ENCODE measurements around the gene UQCC2.

The UQCC2 gene

DNA sequence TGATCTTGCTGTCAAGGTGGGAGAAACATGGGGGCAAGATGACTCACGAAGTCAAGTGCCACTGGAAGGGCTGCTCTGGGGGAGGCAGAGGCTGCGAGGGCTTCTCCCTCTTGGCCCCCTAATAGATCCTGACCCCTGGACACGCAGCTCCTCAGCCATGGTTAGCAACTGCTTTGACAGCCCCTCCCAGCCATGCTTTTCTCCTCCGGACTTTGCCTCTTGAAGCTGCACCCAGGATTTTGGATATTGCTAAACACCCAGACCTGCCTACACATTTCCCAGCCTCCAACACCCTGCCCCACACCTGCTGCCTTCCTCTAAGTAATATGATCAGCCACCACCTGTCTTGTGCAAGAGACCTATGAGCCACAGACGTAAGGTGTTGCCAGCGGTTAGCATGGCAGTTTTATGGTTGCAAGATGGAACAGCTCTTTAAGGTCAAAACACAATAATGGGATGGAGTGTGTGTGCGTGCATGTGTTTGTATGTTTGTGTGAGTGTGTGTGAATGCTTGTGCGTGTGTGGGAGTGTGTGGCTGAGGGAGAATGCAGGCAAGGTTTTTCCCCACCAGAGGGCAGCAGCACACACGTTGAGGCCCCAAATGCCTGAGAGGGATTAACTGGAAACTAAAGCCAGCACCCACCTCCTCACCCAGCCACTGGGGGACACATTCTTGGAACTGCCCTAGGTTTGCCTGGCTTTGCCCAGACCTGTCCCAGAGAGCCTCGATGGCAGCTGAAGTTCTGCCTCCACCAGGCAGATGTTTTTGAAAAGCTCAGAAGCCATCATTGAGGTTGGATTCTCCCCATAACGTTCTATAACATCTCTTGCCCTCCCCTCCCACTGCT lies 32.7 kb upstream of the UQCC2 start:
- peak; percentile 61 for DNase-seq

DNA sequence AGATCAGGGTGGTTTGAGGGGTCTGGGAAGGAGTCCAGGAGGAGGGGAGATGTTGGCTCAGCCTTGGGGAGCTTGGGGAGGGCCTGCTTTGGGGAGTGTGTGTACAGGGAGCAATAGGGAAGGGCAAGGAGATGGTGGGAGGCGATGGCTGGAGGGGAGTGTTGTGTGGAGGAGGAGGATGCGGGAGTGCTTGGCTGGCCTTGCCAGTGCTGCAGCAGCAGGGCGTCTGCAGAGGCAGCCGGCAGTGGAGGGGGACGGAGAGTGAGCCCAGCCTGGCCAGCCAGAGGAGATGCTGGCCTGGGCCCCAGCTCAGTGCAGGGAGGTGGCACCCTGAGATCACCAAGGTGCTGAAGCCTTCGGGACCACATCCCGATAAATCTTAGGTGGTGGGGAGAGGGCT lies 31.3 kb upstream of the UQCC2 start:
- DNase-seq = no peak

DNA sequence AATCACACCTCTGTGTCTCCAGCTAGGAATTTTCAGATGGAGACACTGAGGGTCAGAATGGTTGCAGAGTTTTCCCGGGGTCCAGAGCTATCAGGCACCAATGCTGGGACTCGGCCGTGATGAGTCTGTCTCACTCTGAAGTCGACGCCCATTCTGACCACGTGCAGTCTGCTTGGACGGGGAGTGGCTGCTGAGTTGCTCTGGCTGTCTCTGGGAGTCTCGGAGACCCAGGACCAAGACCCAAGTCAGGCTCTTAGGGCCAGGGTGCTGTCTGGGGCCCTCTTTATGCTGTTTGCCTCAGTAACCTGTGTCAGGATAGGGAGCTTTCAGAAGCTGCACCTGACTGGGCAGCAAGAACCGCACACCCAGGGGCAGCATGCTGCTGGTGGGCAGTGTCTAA lies 30.6 kb upstream of the UQCC2 start:
- DNase-seq = no peak

DNA sequence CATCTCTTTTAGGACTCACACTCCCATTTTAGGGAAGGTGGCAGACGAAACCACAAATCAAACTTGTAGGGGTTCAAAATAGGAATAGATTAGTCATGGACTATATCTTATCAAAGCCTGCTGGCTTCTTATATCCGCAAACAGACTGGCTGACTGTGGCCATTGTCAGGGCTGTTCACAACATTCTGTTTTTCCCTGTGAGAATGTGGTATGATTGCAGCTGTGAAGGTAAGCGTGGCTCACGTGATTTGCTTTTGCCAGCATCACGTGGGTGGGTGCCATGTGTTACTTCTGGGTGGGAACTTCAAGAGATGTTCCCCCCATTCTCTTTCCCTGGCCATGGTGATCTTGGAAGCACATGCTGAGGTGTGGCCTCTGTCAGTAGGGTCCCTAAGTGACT lies 29.3 kb upstream of the UQCC2 start:
- DNase-seq = no peak

DNA sequence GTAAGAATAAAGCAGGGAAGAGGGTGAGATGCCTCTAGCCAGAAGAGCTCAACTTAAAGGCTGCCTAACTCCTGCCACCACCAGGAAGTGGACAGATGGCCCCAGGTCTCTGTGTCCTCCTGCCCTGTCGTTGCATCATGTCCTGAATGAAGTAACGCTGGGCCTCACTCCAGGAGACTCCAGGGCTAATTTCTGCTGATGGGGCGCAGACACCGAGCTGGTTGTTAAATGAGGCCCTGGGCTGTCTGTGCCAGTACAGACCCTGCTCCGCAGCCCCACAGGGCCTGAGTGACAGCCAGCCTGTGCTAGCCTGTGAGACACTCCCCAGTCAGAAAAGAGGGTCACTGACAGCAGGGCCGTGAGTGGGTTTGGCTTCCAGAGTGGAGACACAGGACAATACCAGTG lies 28.7 kb upstream of the UQCC2 start:
- DNase-seq = no peak

DNA sequence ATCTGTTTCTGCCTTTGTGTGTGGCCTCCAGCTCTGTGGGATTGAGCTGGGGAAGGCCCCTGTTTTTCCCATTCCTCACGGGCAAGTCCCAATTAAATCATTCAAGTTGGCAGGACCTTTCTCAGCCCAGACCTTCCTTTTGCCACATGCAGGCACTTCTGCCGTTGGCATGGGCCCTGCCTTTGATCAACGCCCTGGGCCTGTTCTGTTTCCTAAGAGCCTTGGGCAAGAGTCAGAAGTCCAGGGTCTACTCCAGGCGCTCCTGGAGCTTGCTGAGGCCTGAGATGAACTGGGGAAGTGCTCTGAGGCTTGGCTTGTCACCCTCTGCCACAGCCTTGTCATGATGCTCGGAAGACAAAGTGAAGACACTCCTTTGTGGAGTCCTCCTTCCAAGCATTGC lies 28.1 kb upstream of the UQCC2 start:
- DNase-seq = no peak

DNA sequence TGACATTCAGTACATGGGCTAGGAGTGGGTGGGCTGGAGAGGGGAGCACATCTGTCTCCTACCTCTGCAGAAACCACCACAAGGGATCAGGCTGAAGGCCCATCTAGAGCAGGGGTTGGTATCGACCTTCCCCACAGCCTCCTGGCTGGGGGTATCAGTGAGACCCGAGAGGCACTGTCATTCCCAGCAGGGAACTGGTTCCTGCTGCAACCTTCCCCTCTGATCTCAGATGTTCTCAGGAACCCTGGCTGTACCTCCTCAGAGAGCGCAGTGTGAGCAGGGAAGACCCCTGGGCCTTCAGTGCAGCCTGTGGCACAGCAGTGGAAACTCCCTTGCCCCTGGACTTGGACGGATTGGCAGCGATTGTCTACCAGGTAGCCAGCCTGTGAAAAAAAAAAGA lies 27.4 kb upstream of the UQCC2 start:
- DNase-seq = no peak

DNA sequence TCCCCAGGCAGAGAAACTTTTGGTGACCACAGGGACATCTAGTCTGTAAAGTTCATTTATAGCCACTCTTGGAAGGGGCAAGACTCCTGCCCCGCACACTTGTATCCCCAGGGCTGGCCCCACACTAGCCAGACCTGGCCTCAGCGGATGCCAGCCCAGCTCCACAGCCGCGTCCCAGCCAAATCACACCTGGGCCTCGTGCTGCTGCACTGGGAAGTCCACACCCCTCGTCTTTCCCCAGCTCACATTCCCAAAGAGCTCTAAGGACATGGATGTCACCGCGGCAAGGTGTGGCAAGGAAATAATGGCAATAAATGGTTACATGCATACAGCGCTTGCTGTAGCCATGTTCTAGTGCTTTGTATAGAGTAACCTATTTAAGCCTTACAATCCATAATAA lies 26.7 kb upstream of the UQCC2 start:
- DNase-seq = no peak

DNA sequence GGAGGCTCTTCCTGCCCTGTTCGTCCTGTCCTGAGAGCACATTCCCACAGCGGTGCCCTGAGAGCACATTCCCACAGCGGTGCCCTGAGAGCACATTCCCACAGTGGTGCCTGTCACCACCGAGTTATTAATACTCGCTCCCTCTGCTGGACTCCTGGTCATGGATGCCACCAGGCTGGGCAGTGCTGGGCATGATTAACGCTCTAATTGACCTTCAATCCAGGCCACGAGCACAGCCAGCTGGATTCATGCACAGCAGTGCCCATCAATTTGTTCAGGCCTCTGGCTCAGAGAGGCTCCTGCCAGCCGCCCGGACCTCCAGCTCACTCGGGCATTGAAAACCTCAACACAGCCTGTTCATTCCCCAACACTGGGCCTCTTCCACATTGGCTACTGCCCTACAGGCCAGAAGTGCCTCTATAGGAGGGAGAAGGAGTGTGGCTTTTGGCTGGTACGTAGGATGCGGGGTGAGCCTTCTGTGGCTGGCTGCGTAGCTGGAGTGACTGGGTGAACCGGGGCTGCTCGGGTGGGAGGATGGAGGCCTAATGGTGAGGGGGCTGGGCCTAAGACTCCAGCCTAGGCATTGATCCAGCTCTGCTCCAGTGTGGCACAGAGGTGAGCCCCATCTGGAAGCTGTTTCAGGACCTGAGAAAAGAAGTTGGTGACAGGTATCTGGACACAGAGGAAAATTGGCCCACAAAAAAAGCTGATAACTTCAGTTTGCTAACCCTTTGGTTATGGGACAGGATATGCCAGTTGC lies 25.9 kb upstream of the UQCC2 start:
- no peak for DNase-seq

DNA sequence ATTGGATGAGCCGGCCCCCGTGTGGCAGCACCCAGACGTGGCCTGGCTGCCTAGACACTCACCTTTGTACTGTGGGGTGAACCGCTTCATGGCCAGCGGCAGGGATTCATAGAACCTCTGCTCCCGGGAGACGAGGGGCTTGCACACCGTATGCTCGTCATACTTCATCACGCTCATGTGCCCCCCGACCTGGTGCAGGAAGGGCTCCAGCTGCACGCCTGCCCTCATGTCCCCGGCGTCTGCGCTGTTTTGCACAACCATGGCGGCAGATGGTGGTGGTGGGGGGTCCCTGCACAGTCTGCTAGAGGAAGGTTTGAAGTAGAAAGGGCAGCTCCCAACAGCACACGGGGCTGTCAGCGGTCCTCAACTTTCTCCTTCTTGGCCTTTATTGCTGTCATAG lies 23.7 kb upstream of the UQCC2 start:
- DNase-seq = no peak

DNA sequence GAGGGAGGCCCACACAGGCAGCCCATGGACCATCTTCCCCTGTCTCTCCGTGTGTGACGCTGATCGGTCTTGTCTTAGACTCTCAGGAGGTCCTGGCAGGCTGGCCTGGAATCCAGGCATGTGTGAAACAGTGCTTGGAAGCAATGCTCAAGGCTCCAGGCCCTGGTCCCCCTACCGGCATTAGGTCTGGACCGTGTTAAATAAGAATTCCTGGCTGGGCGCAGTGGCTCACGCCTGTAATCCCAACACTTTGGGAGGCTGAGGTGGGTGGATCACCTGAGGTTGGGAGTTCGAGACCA lies 22.2 kb upstream of the UQCC2 start:
- DNase-seq = no peak

DNA sequence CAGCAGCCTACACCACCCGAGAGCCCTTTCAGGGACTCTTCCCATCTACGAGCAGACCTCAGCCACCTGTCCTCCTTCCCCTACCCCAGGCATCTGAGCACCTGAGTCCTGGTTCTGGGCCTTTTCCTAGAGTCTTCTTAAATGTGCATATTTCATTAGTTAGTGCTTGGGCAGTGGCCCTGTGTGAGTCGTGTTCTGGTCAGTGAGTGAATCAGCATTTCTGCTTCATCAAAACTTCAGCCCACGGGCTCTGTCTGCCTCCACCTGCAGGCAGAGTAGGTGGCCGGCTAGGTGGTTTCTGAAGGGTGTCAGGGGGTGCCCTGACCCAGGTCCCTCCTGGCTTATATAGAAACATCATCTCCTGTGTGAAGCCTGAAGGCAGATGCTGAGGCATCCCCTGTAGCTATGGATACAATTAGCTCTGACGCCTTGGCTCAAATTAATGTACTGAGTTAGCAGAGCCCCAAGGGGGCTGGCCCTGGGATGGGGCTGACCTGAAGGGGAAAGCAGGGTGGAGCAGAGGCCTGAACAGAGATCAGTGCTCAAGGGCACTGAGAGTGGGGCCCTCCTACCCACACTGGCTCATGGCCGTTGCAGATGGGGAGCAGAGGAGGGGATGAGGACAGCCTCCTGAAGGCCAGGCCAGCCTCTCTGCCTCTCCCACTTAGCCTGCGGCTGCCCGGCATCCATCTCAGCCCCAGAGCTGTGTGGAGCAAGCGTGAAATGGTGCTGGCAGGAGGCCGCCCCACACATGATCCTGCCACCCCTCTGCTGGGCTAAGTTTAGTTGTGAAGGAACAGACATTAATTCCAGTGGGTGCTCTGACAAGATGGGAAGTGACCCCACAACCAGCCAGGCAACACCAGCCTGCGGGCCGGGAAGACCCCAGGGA lies 21.6 kb upstream of the UQCC2 start:
- DNase-seq = no peak

DNA sequence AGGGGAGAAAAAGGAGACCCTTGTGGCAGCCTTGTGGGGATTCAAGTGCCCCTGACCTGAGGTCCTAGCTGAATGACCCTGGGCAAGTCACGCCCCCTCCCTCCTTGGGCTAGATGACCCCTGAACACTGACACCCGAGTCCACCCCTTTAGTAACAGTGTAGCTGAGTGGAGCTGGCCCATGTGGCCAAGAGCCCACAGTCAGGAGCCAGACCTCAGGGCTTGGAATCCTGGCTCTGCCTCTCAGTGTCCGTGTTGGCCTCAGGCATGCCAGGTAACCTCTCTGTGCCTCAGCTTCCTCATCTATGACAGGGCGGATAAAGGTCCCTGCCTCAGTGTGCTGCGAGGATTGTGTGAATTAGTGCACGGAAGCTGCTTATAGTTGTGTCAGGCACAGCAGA lies 20.9 kb upstream of the UQCC2 start:
- DNase-seq = no peak

DNA sequence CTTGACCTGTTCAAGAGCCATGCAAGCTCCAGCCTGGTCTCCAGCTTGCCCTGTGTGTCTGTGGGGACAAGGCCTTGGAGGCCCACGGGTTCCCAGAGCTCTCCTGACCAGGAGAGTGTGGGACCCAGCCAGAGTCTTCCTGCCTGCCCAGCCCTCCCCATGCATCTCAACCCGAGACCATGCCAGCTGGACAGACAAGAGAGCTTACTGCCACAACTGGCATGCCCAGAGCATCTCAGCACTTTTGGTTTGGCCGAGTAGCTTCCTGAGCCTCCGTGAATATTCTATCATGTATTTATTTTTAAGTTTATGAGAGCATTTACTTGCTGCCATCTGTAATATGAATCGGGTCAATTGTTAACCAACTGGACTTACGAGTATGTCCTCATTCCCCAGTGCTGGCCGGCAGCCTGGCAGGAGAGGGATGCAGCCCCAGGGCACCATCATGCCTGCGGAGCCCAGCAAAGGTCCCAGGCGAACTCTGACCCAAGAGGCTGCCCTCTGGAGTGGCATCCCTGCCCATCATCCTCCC lies 20.3 kb upstream of the UQCC2 start:
- no peak for DNase-seq

DNA sequence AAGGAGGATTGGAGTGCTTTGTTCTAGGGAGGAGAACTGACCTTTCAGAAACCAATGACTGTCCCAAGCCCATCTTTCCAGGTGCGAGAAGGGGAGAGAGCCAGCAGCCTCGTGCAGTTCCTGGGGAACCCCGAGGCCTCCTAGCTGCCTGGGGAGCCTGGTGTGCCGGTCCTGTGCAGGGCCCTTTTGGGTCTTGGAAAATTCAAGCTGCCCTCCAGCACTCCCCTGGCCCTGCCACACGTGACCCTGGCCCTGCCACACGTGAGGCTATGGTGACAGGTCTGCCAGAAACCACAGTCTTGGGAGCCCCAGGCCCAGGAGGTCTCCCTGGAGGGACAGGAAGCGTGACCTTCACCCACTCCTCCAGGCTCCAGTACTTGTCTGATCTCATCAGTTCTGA lies 19.5 kb upstream of the UQCC2 start:
- no peak for DNase-seq

DNA sequence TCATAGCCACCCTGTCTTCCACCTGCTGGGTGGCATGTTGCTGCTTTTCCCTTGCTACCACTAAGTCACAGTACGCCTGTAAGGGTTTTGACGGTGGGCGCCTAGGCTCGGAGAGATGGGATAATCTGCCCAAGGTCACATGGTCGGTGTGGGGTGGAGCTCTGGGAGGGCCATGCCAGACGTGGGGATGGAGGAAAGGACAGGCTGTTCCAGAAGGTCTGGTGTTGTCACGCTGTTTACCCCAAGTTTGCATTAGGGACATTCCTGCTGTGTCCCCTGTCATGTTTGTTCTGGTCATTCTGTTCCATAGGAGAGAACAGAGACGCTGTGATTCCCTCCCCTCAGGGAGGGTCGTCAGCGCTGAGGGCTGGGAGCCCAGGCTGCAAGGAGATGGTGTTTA lies 19.1 kb upstream of the UQCC2 start:
- no peak for DNase-seq

DNA sequence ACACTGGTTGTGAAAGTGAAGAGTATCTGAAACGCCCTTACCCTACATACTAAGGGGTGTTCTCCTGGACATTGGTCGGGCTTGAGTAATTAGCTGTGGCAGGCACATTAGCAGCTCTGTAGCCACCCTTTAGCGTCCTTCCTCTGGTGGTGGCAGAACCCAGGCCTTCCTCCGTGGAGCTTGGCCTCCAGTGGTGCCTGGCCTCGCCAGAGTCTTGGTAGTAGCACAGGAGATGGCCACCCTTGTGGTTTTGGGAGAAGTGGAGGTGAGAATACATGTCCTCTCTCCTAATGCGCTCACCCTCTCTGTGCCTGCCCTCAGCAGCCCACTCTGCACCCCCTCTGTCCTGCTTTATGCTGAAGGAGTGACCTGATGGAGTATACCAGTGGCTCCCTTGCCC lies 17.6 kb upstream of the UQCC2 start:
- DNase-seq = no peak

DNA sequence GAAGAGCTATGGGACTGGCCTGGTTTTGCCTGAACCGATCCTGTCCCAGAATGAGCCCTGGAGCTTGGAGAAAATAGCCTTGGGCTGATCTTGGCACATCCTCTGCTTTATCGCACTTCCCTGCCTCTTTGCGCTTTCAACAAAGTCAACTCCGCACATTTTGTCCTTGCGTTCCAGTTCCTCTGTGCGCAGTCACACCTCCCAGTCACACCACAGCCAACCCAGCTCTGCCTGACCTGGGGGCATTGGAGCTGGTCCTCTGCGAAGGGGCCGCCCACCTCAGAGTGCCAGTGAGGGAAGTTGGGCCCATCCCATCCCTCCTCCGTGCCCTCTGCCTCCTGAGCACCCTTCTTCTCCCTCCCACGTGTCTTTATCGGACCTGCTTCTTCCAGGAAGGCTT lies 16.9 kb upstream of the UQCC2 start:
- no peak for DNase-seq

DNA sequence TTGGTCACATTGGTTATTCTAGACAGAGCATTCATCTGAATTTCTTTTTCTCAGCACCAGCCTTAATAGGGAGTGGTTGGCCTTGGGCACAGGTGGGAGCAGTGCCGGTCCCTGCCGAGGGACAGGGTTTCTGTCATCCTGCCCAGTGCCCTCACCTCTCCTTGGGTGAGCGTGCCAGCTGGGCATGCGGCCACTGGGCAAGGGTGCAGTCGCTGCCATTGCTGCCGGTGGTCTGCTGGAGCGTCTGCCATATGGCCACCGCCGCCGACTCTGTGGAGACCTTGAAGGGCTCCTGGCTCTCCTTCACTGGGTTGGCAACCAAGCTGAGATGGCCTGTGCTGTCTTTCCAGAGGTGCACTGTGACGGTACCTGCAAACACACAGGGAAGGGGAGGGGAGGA lies 16.4 kb upstream of the UQCC2 start:
- DNase-seq = no peak

DNA sequence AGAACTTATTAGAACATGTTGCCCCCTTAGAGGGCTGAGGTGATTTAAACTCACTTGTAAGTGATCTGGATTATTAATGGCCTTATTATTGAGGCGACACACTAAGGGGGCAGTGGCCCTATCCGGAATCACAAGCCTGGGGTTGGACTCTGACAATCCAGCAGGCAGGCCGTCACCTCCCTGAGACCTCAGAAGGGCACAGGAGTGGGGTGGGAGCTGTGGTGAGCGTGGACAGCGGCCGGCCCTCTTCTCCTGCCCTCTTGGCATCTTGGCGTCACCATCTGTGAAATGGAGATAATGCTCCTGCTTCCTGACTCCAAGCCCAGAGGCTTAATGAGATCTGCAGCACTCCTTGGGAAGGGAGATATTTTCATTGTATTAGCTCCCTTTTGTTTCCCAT lies 15.6 kb upstream of the UQCC2 start:
- no peak for DNase-seq

DNA sequence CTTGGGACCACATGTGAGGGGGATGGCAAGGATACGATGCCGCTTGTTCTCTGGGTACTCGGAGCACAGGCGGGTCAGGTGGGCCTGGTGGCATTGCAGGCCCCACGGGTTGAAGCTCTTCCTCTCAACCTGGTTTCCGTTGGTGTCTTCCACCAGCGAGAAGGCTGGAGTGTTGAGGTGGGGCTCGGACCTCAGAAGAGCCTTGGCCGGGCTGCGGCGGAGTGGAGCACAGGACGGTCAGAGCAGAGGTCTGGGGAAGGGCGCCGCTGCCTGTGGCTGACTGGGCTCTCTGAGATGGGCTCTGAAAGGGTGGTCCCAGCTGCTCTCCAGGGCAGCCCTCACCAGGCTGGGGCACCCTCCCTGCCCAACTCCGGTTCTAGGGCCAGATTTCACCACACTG lies 15.2 kb upstream of the UQCC2 start:
- no peak for DNase-seq

DNA sequence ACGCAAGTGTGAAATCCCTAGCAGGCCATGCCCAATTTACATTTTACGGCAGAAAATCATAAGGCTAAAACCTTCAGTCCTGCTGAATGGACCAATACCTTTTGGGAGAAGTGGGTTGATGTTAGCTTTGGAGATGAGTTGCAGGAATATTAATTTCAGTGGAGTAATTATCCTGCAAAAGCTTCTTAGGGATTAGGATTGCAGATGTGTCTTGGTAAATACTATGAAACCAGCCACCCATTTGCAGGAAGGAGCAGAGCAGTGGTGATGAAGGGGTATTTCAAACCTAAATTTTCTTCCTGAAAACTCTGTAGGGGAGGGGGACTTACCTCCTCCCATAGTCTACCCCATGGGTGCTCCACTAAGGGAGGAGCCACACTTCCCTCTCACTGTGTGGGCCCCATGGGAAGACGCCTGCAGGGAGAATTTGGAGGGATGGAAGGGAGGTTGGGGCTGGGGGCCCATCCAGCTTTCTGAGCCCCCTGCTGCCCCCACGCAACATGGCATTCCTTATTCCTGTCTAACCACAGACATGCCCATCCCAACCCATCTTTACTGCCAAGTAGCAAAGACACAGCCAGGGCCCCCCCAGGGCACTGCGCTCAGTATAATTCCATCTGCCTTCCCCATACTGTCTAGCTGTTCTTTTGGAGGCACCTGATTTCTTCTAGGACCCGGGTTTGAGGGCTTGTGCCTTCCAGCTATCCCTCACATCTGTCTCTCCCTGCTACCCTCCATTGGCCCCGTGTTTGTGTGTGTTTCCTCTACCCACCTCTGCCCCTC lies 14.6 kb upstream of the UQCC2 start:
- DNase-seq = no peak

DNA sequence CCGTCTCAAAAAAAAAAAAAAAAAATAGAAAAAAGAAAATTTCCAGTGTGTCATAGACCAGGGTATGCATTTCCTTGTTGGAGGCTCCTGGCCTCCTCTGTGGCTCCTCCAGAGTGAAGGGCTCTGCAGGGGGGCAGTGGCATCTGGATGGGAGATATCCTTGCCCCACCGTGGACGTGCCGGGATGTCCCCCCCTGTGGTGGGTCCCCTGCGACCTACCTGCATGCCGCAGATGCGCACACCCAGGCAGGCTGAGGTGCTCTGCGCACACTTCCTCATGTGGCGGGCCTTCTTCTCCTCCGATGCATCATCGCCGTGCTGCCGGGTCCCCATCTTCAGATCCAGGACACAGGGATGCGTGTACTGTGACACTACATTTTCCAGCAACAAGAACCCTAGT lies 13.7 kb upstream of the UQCC2 start:
- no peak for DNase-seq
